Stimulated activated effector memory CD8-positive, alpha-beta T cell treated with anti-CD3 and anti-CD28 coated beads, Interleukin-12 subunit alpha, Interleukin-12 subunit beta, amount 100 ng/mL, for 72 hours (primary cell): ENCODE measurements around the gene CDC14A.
A peak's percentile ranks its signal among the peaks of the same experiment; 100 is the strongest.
"Not testable (repeated sequence)": the region's sequence is repeated elsewhere in the genome, so short reads cannot be mapped to it uniquely, and the experiment has no call there.

Experiments used
- ATAC-seq: fragments of 150-1000 bp; cut with Tn5 transposase; 2 replicates; pipeline ENCODE4 v1.10.0; 2021
- DNase-seq, 2 donors: peaks; one replicate each; pipeline ENCODE4 v3.0.0; 2021 to 2022; ENCODE audit warnings: low spot score in 2 of 2
- H3K27ac Mint-ChIP-seq: one replicate; pipeline ENCODE4 v1.8.0; 2022; ENCODE audit warnings: mild to moderate bottlenecking, mixed read lengths
- H3K36me3 Mint-ChIP-seq: one replicate; pipeline ENCODE4 v1.8.0; 2022; ENCODE audit warnings: mild to moderate bottlenecking, mixed read lengths
- H3K4me1 Mint-ChIP-seq: one replicate; pipeline ENCODE4 v1.8.0; 2022; ENCODE audit warnings: mixed read lengths
- H3K4me3 Mint-ChIP-seq: one replicate; pipeline ENCODE4 v1.8.0; 2022; ENCODE audit warnings: mild to moderate bottlenecking, mixed read lengths
- H3K9me3 Mint-ChIP-seq: one replicate; pipeline ENCODE4 v1.8.0; 2022; ENCODE audit warnings: mixed read lengths

Gene CDC14A

GRCh38 chr1:100396651-100397050, 44.3 kb downstream of the CDC14A start:
- ATAC-seq (peak; percentile 62), DNase-seq (no peak)
- peak overlapping the region; percentile 16 for H3K4me3 Mint-ChIP-seq
- H3K4me1 Mint-ChIP-seq: peaks cover 63% of the 10 kb centered on the region
- H3K27ac Mint-ChIP-seq: peak overlapping the region; percentile 55
- no peaks in the 10 kb centered on the region for H3K9me3 Mint-ChIP-seq
- H3K36me3 Mint-ChIP-seq: peaks cover 23% of the 10 kb centered on the region

- DNase-seq: no peak
- peak overlapping the region; percentile 55 for H3K27ac Mint-ChIP-seq
- ATAC-seq: peak; percentile 91
- no peaks in the 10 kb centered on the region for H3K9me3 Mint-ChIP-seq
- peak overlapping the region; percentile 16 for H3K4me3 Mint-ChIP-seq
- H3K36me3 Mint-ChIP-seq: peaks cover 31% of the 10 kb centered on the region
- peaks cover 64% of the 10 kb centered on the region for H3K4me1 Mint-ChIP-seq
Observed at GRCh38 chr1:100397681-100398080, 45.4 kb downstream of the CDC14A start.

- peak overlapping the region; percentile 55 for H3K27ac Mint-ChIP-seq
Observed at GRCh38 chr1:100398648-100399047, 46.3 kb downstream of the CDC14A start.

GRCh38 chr1:100400404-100400803, 48.1 kb downstream of the CDC14A start:
- ATAC-seq (peak; percentile 63), DNase-seq (peak in 1 of 2 donors; percentile 10)
- H3K4me3 Mint-ChIP-seq: peak overlapping the region; percentile 46
- peaks cover 71% of the 10 kb centered on the region for H3K4me1 Mint-ChIP-seq
- H3K27ac Mint-ChIP-seq: peak overlapping the region; percentile 90
- H3K9me3 Mint-ChIP-seq: no peaks in the 10 kb centered on the region
- H3K36me3 Mint-ChIP-seq: peaks cover 29% of the 10 kb centered on the region

More at GRCh38 chr1:100398648-100399047, 46.3 kb downstream of the CDC14A start:
- H3K4me3 Mint-ChIP-seq: no peak overlapping the region
- ATAC-seq (no peak), DNase-seq (no peak)
- no peaks in the 10 kb centered on the region for H3K9me3 Mint-ChIP-seq
- peaks cover 29% of the 10 kb centered on the region for H3K36me3 Mint-ChIP-seq
- peaks cover 65% of the 10 kb centered on the region for H3K4me1 Mint-ChIP-seq

- Mint-ChIP-seq H3K4me3 (no peak overlapping the region), H3K27ac (peak overlapping the region; percentile 61), H3K9me3 (peaks cover 6% of the 10 kb centered on the region), H3K4me1 (peaks cover 73% of the 10 kb centered on the region), H3K36me3 (peaks cover 38% of the 10 kb centered on the region)
- DNase-seq: no peak
- no peak for ATAC-seq
Observed at GRCh38 chr1:100404821-100405220, 52.5 kb downstream of the CDC14A start.

GRCh38 chr1:100405902-100406301, 53.6 kb downstream of the CDC14A start:
- peak overlapping the region; percentile 7 for H3K4me3 Mint-ChIP-seq
- not testable (repeated sequence) for DNase-seq, H3K9me3 Mint-ChIP-seq, ATAC-seq
- peak overlapping the region; percentile 79 for H3K27ac Mint-ChIP-seq
- peaks cover 34% of the 10 kb centered on the region for H3K36me3 Mint-ChIP-seq
- H3K4me1 Mint-ChIP-seq: peaks cover 68% of the 10 kb centered on the region

- H3K36me3 Mint-ChIP-seq: peaks cover 30% of the 10 kb centered on the region
- not testable (repeated sequence) for H3K4me3 Mint-ChIP-seq, ATAC-seq, H3K9me3 Mint-ChIP-seq, DNase-seq
- peaks cover 82% of the 10 kb centered on the region for H3K4me1 Mint-ChIP-seq
- peak overlapping the region; percentile 79 for H3K27ac Mint-ChIP-seq
Observed at GRCh38 chr1:100407390-100407789, 55.1 kb downstream of the CDC14A start.

- H3K9me3 Mint-ChIP-seq: peaks cover 6% of the 10 kb centered on the region
- peaks cover 36% of the 10 kb centered on the region for H3K36me3 Mint-ChIP-seq
- ATAC-seq (no peak), DNase-seq (no peak)
- peaks cover 78% of the 10 kb centered on the region for H3K4me1 Mint-ChIP-seq
- no peak overlapping the region for H3K4me3 Mint-ChIP-seq
- H3K27ac Mint-ChIP-seq: peak overlapping the region; percentile 41
Observed at GRCh38 chr1:100411019-100411418, 58.7 kb downstream of the CDC14A start.

GRCh38 chr1:100411574-100411973, 59.3 kb downstream of the CDC14A start:
- Mint-ChIP-seq H3K9me3 (peaks cover 6% of the 10 kb centered on the region), H3K36me3 (peaks cover 38% of the 10 kb centered on the region), H3K4me3 (no peak overlapping the region), H3K27ac (peak overlapping the region; percentile 41), H3K4me1 (peaks cover 80% of the 10 kb centered on the region)
- ATAC-seq (no peak), DNase-seq (no peak)

- H3K36me3 Mint-ChIP-seq: peaks cover 41% of the 10 kb centered on the region
- H3K4me1 Mint-ChIP-seq: peaks cover 81% of the 10 kb centered on the region
- H3K9me3 Mint-ChIP-seq: peaks cover 6% of the 10 kb centered on the region
- peak in 1 of 2 donors; percentile 20 for DNase-seq
- peak overlapping the region; percentile 24 for H3K4me3 Mint-ChIP-seq
- H3K27ac Mint-ChIP-seq: peak overlapping the region; percentile 41
- no peak for ATAC-seq
Observed at GRCh38 chr1:100413035-100413434, 60.7 kb downstream of the CDC14A start.

GRCh38 chr1:100414693-100415497, 62.6 kb downstream of the CDC14A start:
- DNase-seq (peak in 1 of 2 donors; percentile 47), ATAC-seq (peak; percentile 85)
- peak overlapping the region; percentile 57 for H3K27ac Mint-ChIP-seq
- peaks cover 3% of the 10 kb centered on the region for H3K9me3 Mint-ChIP-seq
- H3K4me1 Mint-ChIP-seq: peaks cover 76% of the 10 kb centered on the region
- H3K36me3 Mint-ChIP-seq: peaks cover 44% of the 10 kb centered on the region
- H3K4me3 Mint-ChIP-seq: peak overlapping the region; percentile 5

- DNase-seq: no peak
- Mint-ChIP-seq H3K27ac (peak overlapping the region; percentile 57), H3K36me3 (peaks cover 44% of the 10 kb centered on the region), H3K9me3 (peaks cover 3% of the 10 kb centered on the region), H3K4me3 (no peak overlapping the region), H3K4me1 (peaks cover 76% of the 10 kb centered on the region)
- no peak for ATAC-seq
Observed at GRCh38 chr1:100415498-100415778, 63.1 kb downstream of the CDC14A start.

- Mint-ChIP-seq H3K4me3 (no peak overlapping the region), H3K36me3 (peaks cover 67% of the 10 kb centered on the region), H3K9me3 (peaks cover 3% of the 10 kb centered on the region), H3K27ac (peak overlapping the region; percentile 30), H3K4me1 (peaks cover 69% of the 10 kb centered on the region)
- no peak for ATAC-seq
- DNase-seq: no peak
Observed at GRCh38 chr1:100419072-100419471, 66.8 kb downstream of the CDC14A start.

GRCh38 chr1:100422065-100422464, 69.8 kb downstream of the CDC14A start:
- no peak for ATAC-seq
- Mint-ChIP-seq H3K4me1 (peaks cover 57% of the 10 kb centered on the region), H3K36me3 (peaks cover 76% of the 10 kb centered on the region), H3K27ac (peak overlapping the region; percentile 41), H3K9me3 (peaks cover 3% of the 10 kb centered on the region), H3K4me3 (no peak overlapping the region)
- no peak for DNase-seq

- no peaks in the 10 kb centered on the region for H3K9me3 Mint-ChIP-seq
- no peak for DNase-seq
- H3K36me3 Mint-ChIP-seq: peaks cover 72% of the 10 kb centered on the region
- peak; percentile 74 for ATAC-seq
- peaks cover 54% of the 10 kb centered on the region for H3K4me1 Mint-ChIP-seq
- H3K27ac Mint-ChIP-seq: peak overlapping the region; percentile 72
- H3K4me3 Mint-ChIP-seq: peak overlapping the region; percentile 28
Observed at GRCh38 chr1:100423832-100424337, 71.6 kb downstream of the CDC14A start.

- Mint-ChIP-seq H3K27ac (peak overlapping the region; percentile 52), H3K4me1 (peaks cover 41% of the 10 kb centered on the region), H3K4me3 (no peak overlapping the region), H3K36me3 (peaks cover 67% of the 10 kb centered on the region), H3K9me3 (no peaks in the 10 kb centered on the region)
- peak; percentile 92 for ATAC-seq
- no peak for DNase-seq
Observed at GRCh38 chr1:100428160-100428559, 75.9 kb downstream of the CDC14A start.
